ENCODE results near the gene GADD45GIP1. TPM values are rescaled to one million over a fixed set of nuclear protein-coding genes. Genes with fewer than 3 reads are reported as not detected.

Gene GADD45GIP1
- total and polyA plus RNA-seq, 10 of the 15 experiments (the other 5 are each of a cell fraction or from before 2014, with no cell fraction given): 5.1 to 136 (median 30.1) TPM

DNA sequence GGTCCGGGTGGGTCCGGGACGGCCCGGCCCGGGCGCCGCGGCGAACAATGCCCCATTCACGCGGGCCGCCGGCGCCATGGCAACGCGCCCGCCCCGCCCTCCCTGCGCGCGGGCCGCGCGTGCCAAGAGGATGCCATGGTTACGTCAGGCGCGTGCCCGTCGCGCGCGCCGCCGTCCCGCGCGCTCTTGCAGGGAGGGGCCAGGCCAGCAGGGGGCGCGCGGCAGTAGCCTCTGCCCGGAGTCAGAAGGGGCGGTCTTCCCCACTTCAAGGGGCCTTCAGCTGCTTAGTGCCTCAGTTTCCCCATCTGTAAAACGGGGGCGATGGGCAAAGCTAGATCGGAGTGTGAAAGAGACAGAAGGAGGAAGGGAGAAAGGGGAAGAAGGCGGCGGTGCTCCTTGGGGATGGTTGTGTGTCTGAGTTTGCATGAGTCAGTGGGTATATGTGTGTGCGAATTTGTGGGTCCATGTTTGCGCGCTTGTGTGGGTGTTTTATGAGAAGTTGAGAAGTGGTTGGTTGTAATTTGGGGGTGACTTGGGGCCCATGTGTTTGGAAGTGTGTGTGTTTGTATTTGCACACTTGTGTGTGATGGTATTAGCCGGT, 26.6 kb upstream of the GADD45GIP1 start (continued):
- TF ChIP-seq, protein P1, sequence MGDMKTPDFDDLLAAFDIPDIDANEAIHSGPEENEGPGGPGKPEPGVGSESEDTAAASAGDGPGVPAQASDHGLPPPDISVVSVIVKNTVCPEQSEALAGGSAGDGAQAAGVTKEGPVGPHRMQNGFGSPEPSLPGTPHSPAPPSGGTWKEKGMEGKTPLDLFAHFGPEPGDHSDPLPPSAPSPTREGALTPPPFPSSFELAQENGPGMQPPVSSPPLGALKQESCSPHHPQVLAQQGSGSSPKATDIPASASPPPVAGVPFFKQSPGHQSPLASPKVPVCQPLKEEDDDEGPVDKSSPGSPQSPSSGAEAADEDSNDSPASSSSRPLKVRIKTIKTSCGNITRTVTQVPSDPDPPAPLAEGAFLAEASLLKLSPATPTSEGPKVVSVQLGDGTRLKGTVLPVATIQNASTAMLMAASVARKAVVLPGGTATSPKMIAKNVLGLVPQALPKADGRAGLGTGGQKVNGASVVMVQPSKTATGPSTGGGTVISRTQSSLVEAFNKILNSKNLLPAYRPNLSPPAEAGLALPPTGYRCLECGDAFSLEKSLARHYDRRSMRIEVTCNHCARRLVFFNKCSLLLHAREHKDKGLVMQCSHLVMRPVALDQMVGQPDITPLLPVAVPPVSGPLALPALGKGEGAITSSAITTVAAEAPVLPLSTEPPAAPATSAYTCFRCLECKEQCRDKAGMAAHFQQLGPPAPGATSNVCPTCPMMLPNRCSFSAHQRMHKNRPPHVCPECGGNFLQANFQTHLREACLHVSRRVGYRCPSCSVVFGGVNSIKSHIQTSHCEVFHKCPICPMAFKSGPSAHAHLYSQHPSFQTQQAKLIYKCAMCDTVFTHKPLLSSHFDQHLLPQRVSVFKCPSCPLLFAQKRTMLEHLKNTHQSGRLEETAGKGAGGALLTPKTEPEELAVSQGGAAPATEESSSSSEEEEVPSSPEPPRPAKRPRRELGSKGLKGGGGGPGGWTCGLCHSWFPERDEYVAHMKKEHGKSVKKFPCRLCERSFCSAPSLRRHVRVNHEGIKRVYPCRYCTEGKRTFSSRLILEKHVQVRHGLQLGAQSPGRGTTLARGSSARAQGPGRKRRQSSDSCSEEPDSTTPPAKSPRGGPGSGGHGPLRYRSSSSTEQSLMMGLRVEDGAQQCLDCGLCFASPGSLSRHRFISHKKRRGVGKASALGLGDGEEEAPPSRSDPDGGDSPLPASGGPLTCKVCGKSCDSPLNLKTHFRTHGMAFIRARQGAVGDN (IDR thresholded peaks at IDR 0.05): no peak
- TF ChIP-seq, protein P2, sequence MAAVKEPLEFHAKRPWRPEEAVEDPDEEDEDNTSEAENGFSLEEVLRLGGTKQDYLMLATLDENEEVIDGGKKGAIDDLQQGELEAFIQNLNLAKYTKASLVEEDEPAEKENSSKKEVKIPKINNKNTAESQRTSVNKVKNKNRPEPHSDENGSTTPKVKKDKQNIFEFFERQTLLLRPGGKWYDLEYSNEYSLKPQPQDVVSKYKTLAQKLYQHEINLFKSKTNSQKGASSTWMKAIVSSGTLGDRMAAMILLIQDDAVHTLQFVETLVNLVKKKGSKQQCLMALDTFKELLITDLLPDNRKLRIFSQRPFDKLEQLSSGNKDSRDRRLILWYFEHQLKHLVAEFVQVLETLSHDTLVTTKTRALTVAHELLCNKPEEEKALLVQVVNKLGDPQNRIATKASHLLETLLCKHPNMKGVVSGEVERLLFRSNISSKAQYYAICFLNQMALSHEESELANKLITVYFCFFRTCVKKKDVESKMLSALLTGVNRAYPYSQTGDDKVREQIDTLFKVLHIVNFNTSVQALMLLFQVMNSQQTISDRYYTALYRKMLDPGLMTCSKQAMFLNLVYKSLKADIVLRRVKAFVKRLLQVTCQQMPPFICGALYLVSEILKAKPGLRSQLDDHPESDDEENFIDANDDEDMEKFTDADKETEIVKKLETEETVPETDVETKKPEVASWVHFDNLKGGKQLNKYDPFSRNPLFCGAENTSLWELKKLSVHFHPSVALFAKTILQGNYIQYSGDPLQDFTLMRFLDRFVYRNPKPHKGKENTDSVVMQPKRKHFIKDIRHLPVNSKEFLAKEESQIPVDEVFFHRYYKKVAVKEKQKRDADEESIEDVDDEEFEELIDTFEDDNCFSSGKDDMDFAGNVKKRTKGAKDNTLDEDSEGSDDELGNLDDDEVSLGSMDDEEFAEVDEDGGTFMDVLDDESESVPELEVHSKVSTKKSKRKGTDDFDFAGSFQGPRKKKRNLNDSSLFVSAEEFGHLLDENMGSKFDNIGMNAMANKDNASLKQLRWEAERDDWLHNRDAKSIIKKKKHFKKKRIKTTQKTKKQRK (IDR thresholded peaks at IDR 0.05; ENCODE audit: low read depth, low read length): no peak

DNA sequence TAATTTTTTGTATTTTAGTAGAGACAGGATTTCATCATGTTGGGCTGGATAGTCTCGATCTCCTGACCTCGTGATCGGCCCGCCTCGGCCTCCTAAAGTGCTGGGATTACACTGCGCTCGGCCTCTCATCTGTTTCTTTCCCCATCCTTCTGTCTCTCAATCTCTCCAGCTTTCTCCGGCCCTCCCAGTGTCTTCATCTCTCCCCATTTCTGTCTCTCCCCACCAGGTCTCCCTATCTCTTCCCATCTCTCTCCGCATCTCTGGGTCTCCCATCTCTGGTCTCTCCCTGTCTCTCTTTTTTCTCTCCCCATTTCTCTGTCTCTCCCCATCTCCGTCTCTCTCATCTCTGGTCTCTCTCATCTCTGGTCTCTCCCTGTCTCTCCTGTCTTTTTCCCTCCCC, 26.1 kb upstream of the GADD45GIP1 start:
- CTCF ChIA-PET: interaction anchor here (0.5 to 13.5 kb wide), 7 partner anchors 18 to 360 kb away, joined by 3 to 247 read pairs (median 6); no protein-coding TSS in a partner anchor
- FAIRE-seq (no peak), ATAC-seq (no peak), DNase-seq (ENCODE audit: low read depth, low spot score) (no peak)
- SMC1A ChIA-PET (ENCODE audit: uncharacterized antibody, unreplicated experiment): no interaction called here
- no TSS peak for BruUV-seq (replicated peaks)
- Histone ChIP-seq H3K4me1 (ENCODE audit: control insufficient read depth, insufficient read depth, low read length) (no peaks in the 10 kb centered on the region; the same call in 1 of the 2 replicates), H3K27ac (ENCODE audit: control insufficient read depth, insufficient read depth) (no peak overlapping the region), H3K4me2 (ENCODE audit: control insufficient read depth, insufficient read depth) (peak overlapping the region; percentile 33; the same call in 1 of the 2 replicates), H3K9ac (ENCODE audit: control insufficient read depth, insufficient read depth, low read length) (no peak overlapping the region), H3K4me3 (0 out of 2 replicates have a peak overlapping the region, but pooled peaks have one; percentile 16), H4K20me1 (ENCODE audit: control insufficient read depth, insufficient read depth) (no peaks in the 10 kb centered on the region), H3K27me3 (replicated peaks in 1 of 2; ENCODE audit: control insufficient read depth in 2 of 2, insufficient read depth in 2 of 2, low read length in 1 of 2) (peaks cover 0 to 3% of the 10 kb centered on the region in 2 experiments; a peak in 1 of 4 replicates), H2AFZ (ENCODE audit: control insufficient read depth, low read depth, low read length) (no peak overlapping the region), H3K79me2 (ENCODE audit: control insufficient read depth, insufficient read depth, low read length) (no peaks in the 10 kb centered on the region), H3K36me3 (ENCODE audit: control insufficient read depth in 2 of 2, insufficient read depth in 2 of 2, low read length in 1 of 2) (no peaks in the 10 kb centered on the region), H3K9me3 (replicated peaks; ENCODE audit: control insufficient read depth, insufficient read depth, low read length) (no peaks in the 10 kb centered on the region)
- WGBS (ENCODE audit: insufficient coverage, insufficient replicate concordance, low lambda C conversion rate, missing lambda C conversion rate): 38% methylated on average over 10 of the region's 10 CpGs
- POLR2A ChIA-PET: no interaction called here
- intact Hi-C loops (cut with micrococcal nuclease; ENCODE audit: unreplicated experiment) (no loop called here), in situ Hi-C loops (cut with MboI) (no loop called here)
- RAD21 ChIA-PET (ENCODE audit: unreplicated experiment): no interaction called here
- TF ChIP-seq HDAC2 (IDR thresholded peaks at IDR 0.05): no peak
- TF ChIP-seq, protein P3, sequence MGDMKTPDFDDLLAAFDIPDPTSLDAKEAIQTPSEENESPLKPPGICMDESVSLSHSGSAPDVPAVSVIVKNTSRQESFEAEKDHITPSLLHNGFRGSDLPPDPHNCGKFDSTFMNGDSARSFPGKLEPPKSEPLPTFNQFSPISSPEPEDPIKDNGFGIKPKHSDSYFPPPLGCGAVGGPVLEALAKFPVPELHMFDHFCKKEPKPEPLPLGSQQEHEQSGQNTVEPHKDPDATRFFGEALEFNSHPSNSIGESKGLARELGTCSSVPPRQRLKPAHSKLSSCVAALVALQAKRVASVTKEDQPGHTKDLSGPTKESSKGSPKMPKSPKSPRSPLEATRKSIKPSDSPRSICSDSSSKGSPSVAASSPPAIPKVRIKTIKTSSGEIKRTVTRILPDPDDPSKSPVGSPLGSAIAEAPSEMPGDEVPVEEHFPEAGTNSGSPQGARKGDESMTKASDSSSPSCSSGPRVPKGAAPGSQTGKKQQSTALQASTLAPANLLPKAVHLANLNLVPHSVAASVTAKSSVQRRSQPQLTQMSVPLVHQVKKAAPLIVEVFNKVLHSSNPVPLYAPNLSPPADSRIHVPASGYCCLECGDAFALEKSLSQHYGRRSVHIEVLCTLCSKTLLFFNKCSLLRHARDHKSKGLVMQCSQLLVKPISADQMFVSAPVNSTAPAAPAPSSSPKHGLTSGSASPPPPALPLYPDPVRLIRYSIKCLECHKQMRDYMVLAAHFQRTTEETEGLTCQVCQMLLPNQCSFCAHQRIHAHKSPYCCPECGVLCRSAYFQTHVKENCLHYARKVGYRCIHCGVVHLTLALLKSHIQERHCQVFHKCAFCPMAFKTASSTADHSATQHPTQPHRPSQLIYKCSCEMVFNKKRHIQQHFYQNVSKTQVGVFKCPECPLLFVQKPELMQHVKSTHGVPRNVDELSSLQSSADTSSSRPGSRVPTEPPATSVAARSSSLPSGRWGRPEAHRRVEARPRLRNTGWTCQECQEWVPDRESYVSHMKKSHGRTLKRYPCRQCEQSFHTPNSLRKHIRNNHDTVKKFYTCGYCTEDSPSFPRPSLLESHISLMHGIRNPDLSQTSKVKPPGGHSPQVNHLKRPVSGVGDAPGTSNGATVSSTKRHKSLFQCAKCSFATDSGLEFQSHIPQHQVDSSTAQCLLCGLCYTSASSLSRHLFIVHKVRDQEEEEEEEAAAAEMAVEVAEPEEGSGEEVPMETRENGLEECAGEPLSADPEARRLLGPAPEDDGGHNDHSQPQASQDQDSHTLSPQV (IDR thresholded peaks at IDR 0.05): no peak
- no peak for TF ChIP-seq CREB1 (IDR thresholded peaks at IDR 0.05; ENCODE audit: low read depth)
- TF ChIP-seq JUND (IDR thresholded peaks at IDR 0.05; ENCODE audit: low read depth, low read length): no peak
- TF ChIP-seq BMI1 (IDR thresholded peaks at IDR 0.05; ENCODE audit: borderline replicate concordance): no peak
